Left cardiac atrium (tissue), 4 donors: ENCODE results near the gene UBR7. TPM values are rescaled to one million over a fixed set of nuclear protein-coding genes. Genes with fewer than 3 reads are reported as not detected.
"Not testable (repeated sequence)": the region's sequence is repeated elsewhere in the genome, so short reads cannot be mapped to it uniquely, and the experiment has no call there.

ENCODE experiments used
- ATAC-seq, 2 donors: fragments of 200-7000 bp; cut with Tn5 transposase; one replicate each; pipeline ENCODE4 v1.9.1; 2020; ENCODE audit warnings: mild to moderate bottlenecking in 2 of 2, moderate library complexity in 2 of 2
- DNase-seq: peaks from one replicate; pipeline ENCODE4 v3.0.0-alpha.2; 2020
- intact Hi-C, 2 donors: fragments of 100-400 bp; cut with DNase I; formaldehyde crosslinking; loops; one replicate each; pipeline versions ENCODE4 v1.14.1 to v1.15.1; 2022 to 2023
- total RNA-seq, 2 donors: library from RNA; stranded (reverse); fragmentation: NEBNext Ultra II Directional; extraction: Animal tissue kit (Norgen Biotek cat#: 25700); gene quantifications; one replicate each; pipeline ENCODE4 v1.2.1, GENCODE V29; 2021
- donor health status: DM: no; HTN: yes; CAD: no.
- donor health status: DM: no; HTN: yes; CAD: no; lungs with severe emphysema.
- donor health status: DM: yes; HTN: yes; CAD: no.
- donor health status: Dilated cardiomyopathy.

The UBR7 gene
- total RNA-seq, 2 donors from 2014 or later, result 17.6 to 20.5 TPM

DNA sequence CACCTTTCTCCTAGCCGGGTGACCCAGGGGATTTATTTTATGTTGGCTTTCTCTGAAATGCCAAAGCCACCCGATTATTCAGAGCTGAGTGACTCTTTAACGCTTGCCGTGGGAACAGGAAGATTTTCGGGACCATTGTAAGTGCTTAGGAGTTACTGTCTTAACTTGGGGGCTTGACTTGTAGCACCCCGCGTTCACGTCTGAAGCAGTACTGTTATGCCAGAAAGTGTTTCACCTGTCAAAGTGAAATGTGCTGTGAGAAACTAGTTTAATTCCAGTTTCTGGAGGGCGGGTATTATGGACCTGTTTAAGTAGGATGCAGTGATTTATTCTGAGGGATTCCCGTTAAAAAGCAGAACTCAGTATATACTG lies 21.7 kb upstream of the UBR7 start:
- DNase-seq, result no peak
- no peak for ATAC-seq
- intact Hi-C loops, result no loop called here

GRCh38 chr14:93186466-93186865 lies 20.6 kb upstream of the UBR7 start:
- intact Hi-C loops, result no loop called here
- no peak for ATAC-seq
- DNase-seq, result no peak

- intact Hi-C loops, result no loop called here
- no peak for DNase-seq
- ATAC-seq, result no peak
Observed at GRCh38 chr14:93186956-93187355, 20.1 kb upstream of the UBR7 start.

DNA sequence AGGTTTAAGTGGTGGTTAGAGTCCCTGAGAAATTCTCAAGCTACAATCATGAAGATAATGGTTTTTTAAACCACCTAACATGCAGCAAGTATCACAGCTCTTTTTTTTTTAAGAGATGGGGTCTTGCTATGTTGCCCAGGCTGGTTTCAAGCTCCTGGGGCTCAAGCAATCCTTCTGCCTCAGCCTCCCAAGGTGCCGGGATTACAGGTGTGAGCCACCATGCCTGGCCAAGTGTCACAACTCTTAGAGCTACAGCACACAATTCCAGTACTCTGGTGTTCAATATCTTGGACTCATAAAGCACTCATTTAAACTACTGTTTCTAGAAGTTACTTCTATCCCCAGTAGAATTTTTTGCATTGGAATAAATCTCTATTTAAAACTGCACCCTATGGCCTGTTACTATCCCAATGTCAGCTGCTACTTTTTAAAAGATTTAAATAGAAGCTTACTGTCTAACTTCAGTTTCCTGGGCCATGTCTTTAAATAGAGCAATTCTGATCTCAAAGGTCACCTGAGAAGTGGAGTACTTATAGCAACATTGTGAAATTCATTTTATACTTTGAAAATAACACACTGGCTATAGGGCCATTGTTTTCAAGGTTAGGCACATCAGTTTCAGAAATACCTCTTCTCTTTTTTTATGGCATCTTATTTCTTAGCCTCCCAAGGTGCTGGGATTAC lies 11.6 kb upstream of the UBR7 start:
- no peak for ATAC-seq
- intact Hi-C loops, result no loop called here
- DNase-seq, result no peak

DNA sequence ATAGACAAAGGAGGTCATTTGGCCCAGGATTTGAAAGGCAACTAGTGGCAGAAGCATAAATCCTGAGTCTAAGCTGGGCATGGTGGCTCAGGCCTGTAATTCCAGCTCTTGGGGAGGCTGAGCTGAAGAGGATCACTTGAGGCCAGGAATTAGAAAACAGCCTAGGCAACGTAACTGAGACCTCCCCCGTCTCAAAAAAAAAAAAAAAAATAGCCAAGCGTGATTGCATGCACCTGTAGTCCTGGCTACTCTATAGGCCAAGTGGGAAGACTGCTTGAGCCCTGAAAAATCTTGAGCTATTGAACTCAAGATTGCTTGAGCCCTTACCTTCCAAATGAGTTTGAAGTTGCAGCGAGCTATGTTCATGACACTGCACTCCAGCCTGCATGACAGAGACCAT lies 8.0 kb upstream of the UBR7 start:
- no peak for ATAC-seq
- DNase-seq, result no peak
- intact Hi-C loops, result no loop called here

DNA sequence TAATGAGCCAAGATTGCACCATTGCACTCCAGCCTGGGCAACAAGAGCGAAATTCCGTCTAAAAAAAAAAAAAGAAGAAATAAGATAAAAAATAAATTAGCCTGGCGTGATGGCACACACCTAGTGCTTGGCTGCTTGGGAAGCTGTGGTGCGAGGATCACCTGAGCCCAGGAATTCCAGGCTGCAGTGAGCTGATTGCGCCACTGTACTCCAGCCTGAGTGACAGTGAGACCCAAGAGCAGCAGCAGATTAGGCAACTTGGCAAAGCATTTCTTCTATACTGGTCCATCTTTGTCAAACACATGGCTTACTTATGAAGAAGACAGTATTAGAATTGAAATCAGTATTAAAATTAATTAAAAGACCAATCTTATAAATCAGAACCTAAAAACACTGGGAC lies 6.5 kb upstream of the UBR7 start:
- ATAC-seq, result no peak
- intact Hi-C loops, result no loop called here

GRCh38 chr14:93201155-93201704 lies 5.8 kb upstream of the UBR7 start:
- intact Hi-C loops, result no loop called here
- no peak for DNase-seq
- no peak for ATAC-seq

More for the DNA sequence above, 6.5 kb upstream of the UBR7 start:
- no peak for DNase-seq

GRCh38 chr14:93207468-93208308 lies 632 bp downstream of the UBR7 start:
- DNase-seq (peak; percentile 64), ATAC-seq (peak; percentile 75 to 86)
- intact Hi-C loops, result no loop called here

DNA sequence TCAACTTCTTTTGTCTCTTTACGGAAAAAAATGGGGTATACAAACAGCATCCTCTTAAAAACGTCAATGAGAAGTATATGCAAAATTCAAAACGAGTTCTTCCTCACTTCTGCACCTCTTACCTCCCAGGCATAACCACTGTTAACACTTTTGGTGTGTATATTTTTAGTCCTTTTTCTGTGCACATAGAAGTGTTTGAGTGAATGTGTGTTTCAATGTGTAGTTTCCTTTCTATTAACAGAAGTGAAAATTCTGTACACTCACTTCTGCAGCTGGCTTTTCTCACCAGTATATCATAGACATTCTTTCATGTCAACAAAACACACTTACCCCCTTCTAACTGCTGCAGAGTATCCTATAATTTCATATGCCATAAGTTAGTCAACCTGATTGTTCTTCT lies 5.4 kb downstream of the UBR7 start:
- no peak for DNase-seq
- no peak for ATAC-seq
- intact Hi-C loops, result no loop called here

DNA sequence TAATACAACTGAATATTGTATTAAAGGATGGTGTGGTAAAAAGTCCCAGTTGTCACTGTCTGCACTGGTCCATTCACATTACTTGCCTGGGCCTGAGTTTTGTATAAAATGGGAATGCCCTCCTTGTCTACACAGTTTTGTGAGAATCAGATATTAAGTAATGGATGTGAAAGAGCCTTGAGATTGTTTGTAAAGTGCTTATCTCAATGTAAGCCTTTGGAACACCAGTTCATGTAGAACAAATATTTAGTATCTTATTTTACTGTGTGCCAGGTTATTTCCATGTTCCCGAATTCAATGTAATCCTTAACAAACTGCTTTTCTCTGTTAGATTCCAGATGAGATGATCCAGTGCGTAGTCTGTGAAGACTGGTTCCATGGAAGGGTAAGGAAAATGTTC lies 7.5 kb downstream of the UBR7 start:
- intact Hi-C loops, result no loop called here
- DNase-seq, result no peak
- ATAC-seq, result no peak

DNA sequence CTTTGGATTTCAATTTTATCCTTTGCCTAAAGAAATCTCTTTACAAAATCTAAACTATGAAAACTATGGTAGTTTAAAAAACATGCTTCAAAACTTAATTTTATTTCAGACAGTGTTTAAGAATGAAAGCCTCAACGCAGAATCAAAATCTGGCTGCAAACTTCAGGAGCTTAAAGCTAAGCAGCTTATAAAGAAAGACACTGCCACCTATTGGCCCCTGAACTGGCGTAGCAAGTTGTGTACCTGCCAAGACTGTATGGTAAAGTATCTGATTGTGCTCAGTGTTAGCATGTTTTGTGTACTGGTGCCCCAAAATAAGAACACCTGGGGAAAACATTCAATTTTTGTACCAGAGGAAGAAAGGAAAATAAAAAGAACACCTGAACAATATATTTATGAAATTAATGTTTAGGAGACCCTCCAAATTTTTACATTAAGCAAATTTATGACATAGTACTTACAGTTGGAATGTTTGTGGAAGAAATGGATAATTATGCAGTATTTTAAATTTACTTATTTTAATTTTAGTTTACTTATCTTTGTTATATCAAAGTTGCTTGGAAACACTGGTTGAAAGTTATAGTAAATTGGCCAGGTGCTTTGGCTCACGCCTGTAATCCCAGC lies 12.2 kb downstream of the UBR7 start:
- intact Hi-C loops, result no loop called here
- ATAC-seq (peak in 1 of 2 donors; percentile 59), DNase-seq (no peak)

GRCh38 chr14:93220509-93220908 lies 13.5 kb downstream of the UBR7 start:
- ATAC-seq (no peak), DNase-seq (no peak)
- intact Hi-C loops, result no loop called here

GRCh38 chr14:93223565-93223964 lies 16.5 kb downstream of the UBR7 start:
- DNase-seq (no peak), ATAC-seq (no peak)
- intact Hi-C loops, result no loop called here

- intact Hi-C loops, result no loop called here
Observed at GRCh38 chr14:93228550-93228949, 21.5 kb downstream of the UBR7 start.

GRCh38 chr14:93230539-93230938 lies 23.5 kb downstream of the UBR7 start:
- DNase-seq (no peak), ATAC-seq (no peak)
- intact Hi-C loops, result no loop called here

More at GRCh38 chr14:93228550-93228949, 21.5 kb downstream of the UBR7 start:
- no peak for DNase-seq
- ATAC-seq, result no peak

DNA sequence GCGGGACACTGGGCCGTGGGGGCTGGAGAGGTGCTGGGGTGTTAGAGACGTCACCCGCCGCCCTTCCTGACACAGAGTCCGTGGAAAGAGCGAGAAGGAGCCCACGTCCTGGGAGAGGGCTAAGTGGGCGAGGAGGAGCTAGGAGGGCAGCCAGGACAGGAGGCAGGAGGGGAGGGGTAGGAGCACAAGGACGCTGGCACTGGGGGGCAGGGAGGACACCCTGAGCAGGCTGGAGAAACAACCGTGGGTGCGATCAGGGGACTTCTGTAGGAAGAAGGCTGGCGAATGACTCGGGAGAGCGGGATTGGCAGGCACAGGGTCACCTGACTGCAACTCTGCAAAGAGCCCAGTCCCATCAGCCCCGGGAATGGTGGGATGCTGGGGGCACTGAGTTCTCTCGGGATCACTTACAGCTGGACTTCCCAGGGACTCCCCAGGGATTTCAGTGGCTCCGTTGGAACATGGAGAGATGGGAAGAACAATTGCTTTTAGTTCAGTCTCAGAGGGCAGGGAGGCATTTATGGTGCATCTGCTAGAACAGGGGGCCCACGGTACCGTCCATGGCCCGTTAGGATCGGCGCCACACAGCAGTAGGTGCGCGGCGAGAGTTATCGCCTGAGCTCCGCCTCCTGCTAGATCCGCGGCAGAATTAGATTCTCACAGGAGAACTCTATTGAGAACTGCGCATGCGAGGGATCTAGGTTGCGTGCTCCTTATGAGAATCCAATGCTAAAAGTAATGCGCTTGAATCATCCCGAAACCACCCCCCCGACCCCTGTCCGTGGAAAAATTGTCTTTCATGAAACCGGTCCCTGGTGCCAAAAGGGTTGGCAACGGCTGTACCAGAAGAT lies 24.3 kb downstream of the UBR7 start:
- peak; percentile 75 to 80 for ATAC-seq
- intact Hi-C loops, result no loop called here
- peak; percentile 49 for DNase-seq

DNA sequence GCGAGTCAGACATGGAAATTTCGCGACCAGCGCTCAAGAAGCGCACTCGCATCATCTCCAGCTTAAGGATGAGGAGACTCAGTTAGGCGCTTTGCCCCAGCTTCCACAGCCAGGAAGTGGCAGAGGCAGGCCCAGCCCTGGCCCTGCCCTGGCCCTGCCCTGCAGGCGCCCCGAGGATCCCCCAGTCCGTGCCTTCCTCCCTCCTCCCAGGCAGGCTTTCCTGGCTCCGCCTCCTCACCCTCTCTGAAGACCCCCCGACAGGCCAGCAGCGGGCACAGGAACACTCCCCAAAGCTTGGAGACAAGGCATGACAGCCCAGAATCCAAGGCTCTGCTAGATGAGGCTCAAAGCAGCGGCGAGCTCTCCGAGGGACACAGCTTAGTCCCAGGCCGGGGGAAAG lies 25.1 kb downstream of the UBR7 start:
- no peak for DNase-seq
- intact Hi-C loops, result no loop called here
- ATAC-seq, result no peak

DNA sequence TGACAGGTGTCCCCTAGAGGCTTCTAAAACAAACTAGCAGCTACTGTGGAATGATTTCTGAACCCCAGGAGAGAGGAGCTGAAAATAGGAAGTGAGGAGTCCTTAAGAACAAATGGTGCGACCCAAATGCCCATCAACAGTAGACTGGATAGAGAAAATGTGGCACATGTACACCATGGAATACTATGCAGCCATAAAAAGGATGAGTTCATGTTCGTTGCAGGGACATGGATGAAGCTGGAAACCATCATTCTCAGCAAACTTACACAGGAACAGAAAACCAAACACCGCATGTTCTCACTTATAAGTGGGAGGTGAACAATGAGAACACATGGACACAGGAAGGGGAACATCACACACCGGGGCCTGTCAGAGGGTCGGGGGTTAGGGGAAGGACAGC lies 26.0 kb downstream of the UBR7 start:
- DNase-seq, intact Hi-C loops, ATAC-seq: not testable (repeated sequence)

DNA sequence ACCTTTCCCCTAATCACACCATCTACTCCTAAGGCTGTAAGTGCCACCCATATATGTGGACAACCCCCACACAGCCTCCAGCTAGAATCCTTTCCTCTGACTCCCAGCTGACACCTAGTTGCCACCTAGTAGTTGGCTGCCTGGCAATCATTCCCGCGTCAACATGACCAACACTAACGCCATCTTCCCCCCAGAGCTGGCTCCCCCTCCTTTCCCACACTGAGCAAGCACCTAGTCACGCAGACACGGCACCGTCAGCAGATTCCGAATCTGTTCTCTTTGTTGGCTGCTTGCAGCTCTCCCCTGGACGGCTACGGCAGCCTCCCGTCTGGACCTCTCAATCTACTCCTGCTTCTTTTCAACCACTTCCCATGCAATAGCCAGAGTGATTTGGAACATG lies 27.7 kb downstream of the UBR7 start:
- DNase-seq (peak; percentile 33), ATAC-seq (peak; percentile 13 to 18)
- intact Hi-C loops, result no loop called here
